H1 (cell line): ENCODE measurements around the gene CCNI2. TPM values are rescaled to one million over a fixed set of nuclear protein-coding genes. Genes with fewer than 3 reads are reported as not detected.

Experiments
- CTCF ChIA-PET: fragments of 300-600 bp; sonication (Branson Sonifier 250); formaldehyde crosslinking; loops from one replicate; lab custom pipeline; 2021; ENCODE audit not compliant: partially characterized antibody; lab: Charles Lee
- POLR2A ChIA-PET: fragments of 300-600 bp; sonication (Branson Sonifier 250); formaldehyde crosslinking; loops from one replicate; lab custom pipeline; 2021; ENCODE audit warnings: inconsistent platforms; ENCODE audit not compliant: partially characterized antibody; lab: Charles Lee
- DNase-seq, 2 experiments: peaks; one replicate each; pipeline versions ENCODE4 v3.0.0 to v3.0.0-alpha.2; 2010 to 2022; ENCODE audit warnings: low spot score in 2 of 2, low read depth in 1 of 2, mixed read lengths in 1 of 2
- FAIRE-seq: peaks from 2 replicates; lab custom pipeline; 2011; peaks lifted over from hg19 to GRCh38; lab: Jason Lieb, UNC
- H2AFZ ChIP-seq: 2 replicates; pipeline ENCODE4 v1.8.1; 2012; ENCODE audit warnings: low read length, inconsistent platforms
- H2AK5ac ChIP-seq: 2 replicates; pipeline ENCODE4 v1.6.1; 2013; ENCODE audit warnings: low read depth, low read length
- H2BK120ac ChIP-seq: replicated peaks from 2 replicates; pipeline ENCODE3; 2013; ENCODE audit warnings: low read depth, low read length, inconsistent platforms
- H2BK12ac ChIP-seq: 2 replicates; pipeline ENCODE4 v1.6.1; 2013; ENCODE audit warnings: low read depth, low read length
- H2BK15ac ChIP-seq: 2 replicates; pipeline ENCODE4 v1.6.1; 2013; ENCODE audit warnings: low read length
- H2BK20ac ChIP-seq: 2 replicates; pipeline ENCODE4 v1.6.1; 2013; ENCODE audit warnings: low read length
- H2BK5ac ChIP-seq: 2 replicates; pipeline ENCODE4 v1.6.1; 2013; ENCODE audit warnings: low read depth, low read length
- H3K14ac ChIP-seq: 2 replicates; pipeline ENCODE4 v1.6.1; 2013; ENCODE audit warnings: inconsistent platforms; ENCODE audit not compliant: insufficient read length
- H3K18ac ChIP-seq: 2 replicates; pipeline ENCODE4 v1.6.1; 2013; ENCODE audit warnings: low read length; ENCODE audit errors: extremely low read depth
- H3K23ac ChIP-seq: 2 replicates; pipeline ENCODE4 v1.6.1; 2013; ENCODE audit warnings: inconsistent platforms; ENCODE audit not compliant: insufficient read length
- H3K23me2 ChIP-seq: 2 replicates; pipeline ENCODE4 v1.6.1; 2013; ENCODE audit warnings: low read depth, low read length
- H3K27ac ChIP-seq: 2 replicates; pipeline ENCODE4 v1.6.1; 2011; ENCODE audit warnings: low read depth, low read length, inconsistent platforms
- H3K27me3 ChIP-seq, 4 experiments: replicated peaks in 1 of 4; 1 replicate in 1 of 4; 2 replicates in 3 of 4; pipeline versions ENCODE4 v1.6.1 to v1.8.1; 2011 to 2013; ENCODE audit warnings: low read length in 3 of 4, mild to moderate bottlenecking in 3 of 4, inconsistent platforms in 2 of 4, mixed read lengths in 2 of 4, moderate library complexity in 1 of 4; ENCODE audit not compliant: control insufficient read depth in 3 of 4, insufficient read depth in 3 of 4; ENCODE audit errors: extremely low read depth in 1 of 4
- H3K36me3 ChIP-seq, 4 experiments: 2 replicates each; pipeline versions ENCODE4 v1.6.1 to v1.8.1; 2011 to 2013; ENCODE audit warnings: mild to moderate bottlenecking in 4 of 4, low read length in 3 of 4, moderate library complexity in 2 of 4, control low read depth in 1 of 4, inconsistent platforms in 1 of 4; ENCODE audit not compliant: insufficient read depth in 4 of 4, control insufficient read depth in 2 of 4
- H3K4ac ChIP-seq: replicated peaks from 2 replicates; pipeline ENCODE3; 2013; ENCODE audit warnings: low read length, low read depth, mixed read lengths, inconsistent platforms; ENCODE audit not compliant: insufficient read length
- H3K4me1 ChIP-seq, 4 experiments: replicated peaks in 1 of 4; 1 replicate in 1 of 4; 2 replicates in 3 of 4; pipeline versions ENCODE4 v1.6.1 to v1.8.1; 2011 to 2013; ENCODE audit warnings: low read length in 3 of 4, inconsistent platforms in 2 of 4, mixed read lengths in 1 of 4; ENCODE audit not compliant: insufficient read depth in 4 of 4, control insufficient read depth in 3 of 4
- H3K4me2 ChIP-seq, 2 experiments: 2 replicates each; pipeline versions ENCODE4 v1.6.1 to v1.8.1; 2011 to 2013; ENCODE audit warnings: low read depth in 2 of 2, low read length in 2 of 2, control low read depth in 1 of 2, inconsistent platforms in 1 of 2, mild to moderate bottlenecking in 1 of 2; ENCODE audit not compliant: insufficient read depth in 1 of 2
- H3K4me3 ChIP-seq, 4 experiments: fragments of 200-600, 300-600 bp in 1 of 4; sonication (generic), shearing (Covaris generic), sonication (Bioruptor Twin) in 1 of 4; 2 replicates each; pipeline versions ENCODE4 v1.5.1 to v1.8.1; 2011 to 2016; ENCODE audit warnings: low read length in 4 of 4, low read depth in 3 of 4, control low read depth in 2 of 4, inconsistent platforms in 2 of 4, mild to moderate bottlenecking in 2 of 4, mixed read lengths in 1 of 4, moderate library complexity in 1 of 4; ENCODE audit not compliant: insufficient read depth in 2 of 4; ENCODE audit errors: extremely low read depth in 1 of 4
- H3K56ac ChIP-seq: replicated peaks from 2 replicates; pipeline ENCODE3; 2013; ENCODE audit warnings: low read depth, mild to moderate bottlenecking, mixed read lengths, low read length, inconsistent platforms; ENCODE audit not compliant: insufficient read length
- H3K79me1 ChIP-seq: 2 replicates; pipeline ENCODE4 v1.6.1; 2013; ENCODE audit warnings: low read depth, low read length, control low read depth
- H3K79me2 ChIP-seq, 2 experiments: 2 replicates each; pipeline versions ENCODE4 v1.6.1 to v1.8.1; 2012 to 2013; ENCODE audit warnings: low read length in 2 of 2, mild to moderate bottlenecking in 2 of 2, inconsistent platforms in 1 of 2; ENCODE audit not compliant: insufficient read depth in 2 of 2, control insufficient read depth in 1 of 2
- H3K9ac ChIP-seq, 4 experiments: replicated peaks in 1 of 4; 1 replicate in 1 of 4; 2 replicates in 3 of 4; pipeline versions ENCODE4 v1.6.1 to v1.8.1; 2011 to 2013; ENCODE audit warnings: low read depth in 3 of 4, low read length in 3 of 4, control low read depth in 2 of 4, mild to moderate bottlenecking in 2 of 4, moderate library complexity in 2 of 4, inconsistent platforms in 1 of 4; ENCODE audit errors: extremely low read depth in 1 of 4
- H3K9me3 ChIP-seq, 2 experiments: 2 replicates each; pipeline versions ENCODE4 v1.6.1 to v1.8.1; 2012 to 2013; ENCODE audit warnings: mild to moderate bottlenecking in 2 of 2, moderate library complexity in 2 of 2, control low read depth in 1 of 2, inconsistent platforms in 1 of 2, low read depth in 1 of 2, low read length in 1 of 2, mixed read lengths in 1 of 2; ENCODE audit not compliant: insufficient read depth in 2 of 2
- H4K20me1 ChIP-seq, 2 experiments: replicated peaks in 1 of 2; 2 replicates each; pipeline versions ENCODE3 to v1.8.1; 2011 to 2013; ENCODE audit warnings: inconsistent platforms in 2 of 2, low read length in 2 of 2, mild to moderate bottlenecking in 1 of 2; ENCODE audit not compliant: insufficient read depth in 2 of 2, control insufficient read depth in 1 of 2
- H4K5ac ChIP-seq: 2 replicates; pipeline ENCODE4 v1.6.1; 2013; ENCODE audit warnings: low read length, low read depth, mixed read lengths, inconsistent platforms; ENCODE audit not compliant: insufficient read length
- H4K8ac ChIP-seq: 2 replicates; pipeline ENCODE4 v1.8.0; 2013; ENCODE audit warnings: mild to moderate bottlenecking, moderate library complexity, low read length, inconsistent platforms; ENCODE audit not compliant: insufficient read depth; ENCODE audit errors: extremely low read depth
- H4K91ac ChIP-seq: replicated peaks from 2 replicates; pipeline ENCODE3; 2013; ENCODE audit warnings: low read length, mixed read lengths, inconsistent platforms; ENCODE audit not compliant: insufficient read length
- ATF2 ChIP-seq: IDR thresholded peaks from 2 replicates; pipeline ENCODE4 v1.6.1; 2012; ENCODE audit warnings: low read length, inconsistent platforms
- BACH1 ChIP-seq: IDR thresholded peaks from 2 replicates; pipeline ENCODE4 v1.6.1; 2012; ENCODE audit warnings: low read length, improper control_type of control experiment
- CEBPB ChIP-seq: IDR thresholded peaks from 2 replicates; pipeline ENCODE4 v1.6.1; 2012; ENCODE audit warnings: low read depth, low read length
- CTBP2 ChIP-seq: IDR thresholded peaks from 2 replicates; pipeline ENCODE4 v1.7.0; 2011; ENCODE audit warnings: borderline replicate concordance, mild to moderate bottlenecking, moderate library complexity, mixed read lengths, low read length; ENCODE audit not compliant: insufficient read depth, insufficient read length
- EGR1 ChIP-seq: IDR thresholded peaks from 2 replicates; pipeline ENCODE4 v1.6.1; 2011; ENCODE audit warnings: low read depth, low read length, borderline replicate concordance
- EP300 ChIP-seq, 2 experiments: IDR thresholded peaks; 1 replicate in 1 of 2; 2 replicates in 1 of 2; pipeline ENCODE4 v1.6.1; 2011 to 2012; ENCODE audit warnings: low read depth in 2 of 2, low read length in 2 of 2, mild to moderate bottlenecking in 2 of 2, borderline replicate concordance in 1 of 2, inconsistent platforms in 1 of 2, moderate library complexity in 1 of 2
- NRF1 ChIP-seq: IDR thresholded peaks from 2 replicates; pipeline ENCODE4 v1.6.1; 2011; ENCODE audit warnings: mild to moderate bottlenecking, low read depth, low read length, improper control_type of control experiment
- PHF8 ChIP-seq: fragments of 200-600 bp; sonication (generic); conservative IDR thresholded peaks from 2 replicates; pipeline ENCODE4 v1.7.1; 2012; ENCODE audit warnings: low read depth, mild to moderate bottlenecking, inconsistent platforms, low read length, moderate library complexity
- RFX5 ChIP-seq: IDR thresholded peaks from 2 replicates; pipeline ENCODE4 v1.6.1; 2011; ENCODE audit warnings: low read depth, low read length, improper control_type of control experiment, borderline replicate concordance
- SUZ12 ChIP-seq: fragments of 200-600 bp; sonication (generic); IDR thresholded peaks from 2 replicates; pipeline ENCODE4 v1.6.1; 2012; ENCODE audit warnings: mild to moderate bottlenecking, inconsistent platforms, low read length, moderate library complexity, mixed read lengths
- WGBS, 2 experiments: shearing (Covaris generic) in 1 of 2; methylation state at CpG; one replicate each; pipeline versions ENCODE4 v1.1.6 to v1.1.7; 2013 to 2015; ENCODE audit warnings: low lambda C conversion rate in 2 of 2, mixed read lengths in 2 of 2, inconsistent platforms in 1 of 2, low coverage in 1 of 2, missing lambda C conversion rate in 1 of 2; ENCODE audit not compliant: insufficient replicate concordance in 2 of 2, insufficient coverage in 1 of 2, insufficient read length in 1 of 2; ENCODE audit errors: extremely low coverage in 1 of 2, missing lambda C conversion rate in 1 of 2; 5-methylcytosine and 5-hydroxymethylcytosine counted together
- polyA plus RNA-seq, 7 experiments: library from polyadenylated mRNA; depleted of rRNA in 3 of 7; stranded (reverse) in 5 of 7; unstranded in 2 of 7; fragments of >200 nt in 5 of 7; fragments of 200-250 nt in 2 of 7; gene quantifications; 1 replicate in 5 of 7; 2 replicates in 1 of 7; 4 replicates in 1 of 7; pipeline versions ENCODE4 v1.2.1 to v1.2.3, GENCODE V29; 2011 to 2013; ENCODE audit warnings: missing spikeins in 2 of 7, mixed read lengths in 2 of 7
- total RNA-seq: library from RNA; stranded (reverse); fragmentation: NEBNext Ultra II Directional; extraction: Animal tissue kit (Norgen Biotek cat#: 25700); gene quantifications from 2 replicates; pipeline ENCODE4 v1.2.1, GENCODE V29; 2021

The CCNI2 gene
- total and polyA plus RNA-seq, 2 of the 8 experiments (the other 6 are each of a cell fraction or from before 2014, with no cell fraction given), result 1.3 to 1.4 TPM

GRCh38 chr5:132762246-132763000 is 15.2 kb downstream of the CCNI2 start:
- no peak overlapping the region for H3K14ac ChIP-seq
- H2AFZ ChIP-seq, result no peak overlapping the region
- no peak overlapping the region for H2BK12ac ChIP-seq
- H2BK120ac ChIP-seq, result no peak overlapping the region
- H3K9me3 ChIP-seq, result no peaks in the 10 kb centered on the region
- no peak overlapping the region for H3K4me3 ChIP-seq
- no peak for DNase-seq
- no peak overlapping the region for H3K4ac ChIP-seq
- H3K23me2 ChIP-seq, result no peaks in the 10 kb centered on the region
- H3K18ac ChIP-seq, result no peak overlapping the region
- no peaks in the 10 kb centered on the region for H3K79me2 ChIP-seq
- H3K4me2 ChIP-seq, result no peak overlapping the region
- H3K56ac ChIP-seq, result no peak overlapping the region
- no peak for FAIRE-seq
- peaks cover 0 to 7% of the 10 kb centered on the region in 2 experiments for H4K20me1 ChIP-seq
- H2AK5ac ChIP-seq, result no peak overlapping the region
- no peak overlapping the region for H4K5ac ChIP-seq
- H2BK20ac ChIP-seq, result no peak overlapping the region
- no peak overlapping the region; the same call in 1 of the 2 replicates for H3K27ac ChIP-seq
- ChIA-PET CTCF (interaction anchor here (1.1 to 8.0 kb wide), 6 partner anchors 7 to 67 kb away, joined by 3 to 60 read pairs (median 6); partner anchors contain the start of genes CCNI2 and SEPTIN8), POLR2A (interaction anchor here (1.3 to 2.0 kb wide), 3 partner anchors 10 to 15 kb away, joined by 3 to 5 read pairs (median 4); partner anchors contain the start of gene CCNI2)
- no peak overlapping the region for H4K91ac ChIP-seq
- no peak overlapping the region for H3K23ac ChIP-seq
- H2BK15ac ChIP-seq, result no peak overlapping the region
- 0 out of 2 replicates have a peak, but pooled peaks cover 2% of the 10 kb centered on the region for H3K79me1 ChIP-seq
- no peaks in the 10 kb centered on the region for H3K27me3 ChIP-seq
- 92% methylated on average over 11 of the region's 11 CpGs; no CpG with 5 or more reads in 1 of the 2 experiments for WGBS, 2 experiments
- H3K36me3 ChIP-seq, result peaks cover 0 to 3% (median 0%) of the 10 kb centered on the region in 4 experiments; a peak in 3 of 8 replicates
- peak overlapping the region; percentile 4; the same call in 1 of the 2 replicates for H4K8ac ChIP-seq
- TF ChIP-seq SUZ12, result no peak
- TF ChIP-seq PHF8, result no peak
- TF ChIP-seq EGR1, result no peak
- no peak for TF ChIP-seq CEBPB
- no peak for TF ChIP-seq RFX5
- no peak for TF ChIP-seq ATF2
- no peak for TF ChIP-seq BACH1
- no peak for TF ChIP-seq CTBP2
- TF ChIP-seq NRF1, result no peak
- no peak for TF ChIP-seq EP300 (IDR thresholded peaks at IDR 0.05; ENCODE audit: borderline replicate concordance in 1 of 2, low read depth in 2 of 2, low read length in 2 of 2)
- H3K4me1 ChIP-seq, result no peaks in the 10 kb centered on the region
- H3K9ac ChIP-seq, result no peak overlapping the region
- H2BK5ac ChIP-seq, result no peak overlapping the region
